Heart right ventricle (tissue), 16 donors: ENCODE measurements around the gene ALOX5. TPM values are rescaled to one million over a fixed set of nuclear protein-coding genes. Genes with fewer than 3 reads are reported as not detected.

Experiments
- ATAC-seq, 8 donors: fragments of 200-7000 bp; cut with Tn5 transposase; one replicate each; pipeline ENCODE4 v1.9.1; 2020; ENCODE audit warnings: mild to moderate bottlenecking in 8 of 8, moderate library complexity in 8 of 8, moderate number of reproducible peaks in 1 of 8
- DNase-seq, 2 donors: peaks; one replicate each; pipeline ENCODE4 v3.0.0-alpha.2; 2020
- H3K27ac ChIP-seq, 10 donors: fragments of 200-600 bp; sonication (generic) in 2 of 10; one replicate each; pipeline versions ENCODE4 v1.5.0 to v1.8.0; 2020 to 2022; ENCODE audit warnings: mild to moderate bottlenecking in 3 of 10
- H3K27me3 ChIP-seq, 7 donors: fragments of 200-600 bp; one replicate each; pipeline ENCODE4 v1.8.0; 2021 to 2022; ENCODE audit warnings: mild to moderate bottlenecking in 2 of 7
- H3K36me3 ChIP-seq, 9 donors: fragments of 200-600 bp; sonication (generic) in 1 of 9; one replicate each; pipeline versions ENCODE4 v1.5.0 to v1.8.0; 2020 to 2022; ENCODE audit warnings: mild to moderate bottlenecking in 2 of 9
- H3K4me1 ChIP-seq, 9 donors: fragments of 200-600 bp; sonication (generic) in 1 of 9; one replicate each; pipeline versions ENCODE4 v1.5.0 to v1.8.0; 2020 to 2022; ENCODE audit warnings: mild to moderate bottlenecking in 4 of 9
- H3K4me3 ChIP-seq, 10 donors: fragments of 200-600 bp; sonication (generic) in 2 of 10; one replicate each; pipeline versions ENCODE4 v1.5.0 to v1.8.0; 2020 to 2022; ENCODE audit warnings: mild to moderate bottlenecking in 7 of 10, moderate library complexity in 2 of 10
- H3K9me3 ChIP-seq, 11 donors: fragments of 200-600 bp in 10 of 11; sonication (generic) in 2 of 11; one replicate each; pipeline versions ENCODE4 v1.5.0 to v1.8.0; 2013 to 2022; ENCODE audit warnings: mild to moderate bottlenecking in 2 of 11, control low read depth in 1 of 11, moderate library complexity in 1 of 11
- WGBS, 2 donors: extraction: QIAGEN DNeasy Blood & Tissue Kit; methylation state at CpG; one replicate each; pipeline ENCODE4 v1.1.7; 2013; ENCODE audit warnings: inconsistent platforms in 1 of 2; 5-methylcytosine and 5-hydroxymethylcytosine counted together
- intact Hi-C, 10 donors: fragments of 100-400 bp; cut with DNase I; formaldehyde crosslinking; loops; one replicate each; pipeline versions ENCODE4 v1.11.1 to v1.14.2; 2022
- polyA plus RNA-seq, 2 donors: library from polyadenylated mRNA; stranded (reverse); fragments of 200-250 nt; gene quantifications; one replicate each; pipeline ENCODE4 v1.2.3, GENCODE V29; 2013
- total RNA-seq, 10 donors: library from RNA; stranded (reverse); fragmentation: NEBNext Ultra II Directional in 3 of 10; extraction: Animal tissue kit (Norgen Biotek cat#: 25700) in 3 of 10; gene quantifications; one replicate each; pipeline versions ENCODE4 v1.2.1 to v1.2.4, GENCODE V29; 2021 to 2023
- TF ChIP-seq, protein P1 (sequence below), 9 donors: fragments of 200-600 bp; sonication (generic) in 2 of 9; IDR thresholded peaks; one replicate each; pipeline versions ENCODE4 v1.5.0 to v1.8.0; 2021 to 2022; ENCODE audit warnings: antibody characterized with exemption in 9 of 9, mild to moderate bottlenecking in 5 of 9, moderate library complexity in 1 of 9
- donor health status: Arrhythmogenic right ventricular cardiomyopathy.
- donor health status: ischemic (EF 13 %, LVEDD 7.1; RV severe dilation, severe dysfunction).
- donor health status: healthy with polysubstance abuse.
- donor health status: DM: no; HTN: yes; CAD: no.
- donor health status: DM: no; HTN: no; CAD: no.
- donor health status: ischemic (EF 25% LVEDD 6.9; RV normal size, moderate dysfunction).
- donor health status: ischemic (EF 25% LVEDD 5.7; RV mildly dilated, moderate dysfunction).
- donor health status: healthy.
- donor health status: DM: yes; HTN: yes; CAD: no.
- donor health status: Ischemic cardiomyopathy.
- donor health status: ischemic (EF 35%, LVEDD 5.7; RV mildly dilated, moderate dysfunction).
- donor health status: nonischemic (EF 11% LVEDD 7.7; RV severe dilation, severe dysfunction).
- donor health status: DM: yes; HTN: yes; CAD: no.
- donor health status: PGD.
- donor health status: ischemic (EF 29% LVEDD 5.4; RV normal size, mild dysfunction).
- donor health status: nonischemic (EF 23%, LVEDD 6.1; RV moderate dilation, normal function).

The ALOX5 gene
- total and polyA plus RNA-seq, 12 donors: 1.8 to 21.8 (median 4.4) TPM

- H3K4me3 ChIP-seq: peak overlapping the region; percentile 14 to 71 (median 52)
- peaks cover 0 to 40% (median 19%) of the 10 kb centered on the region in 9 donors for H3K4me1 ChIP-seq
- TF ChIP-seq, protein P1, sequence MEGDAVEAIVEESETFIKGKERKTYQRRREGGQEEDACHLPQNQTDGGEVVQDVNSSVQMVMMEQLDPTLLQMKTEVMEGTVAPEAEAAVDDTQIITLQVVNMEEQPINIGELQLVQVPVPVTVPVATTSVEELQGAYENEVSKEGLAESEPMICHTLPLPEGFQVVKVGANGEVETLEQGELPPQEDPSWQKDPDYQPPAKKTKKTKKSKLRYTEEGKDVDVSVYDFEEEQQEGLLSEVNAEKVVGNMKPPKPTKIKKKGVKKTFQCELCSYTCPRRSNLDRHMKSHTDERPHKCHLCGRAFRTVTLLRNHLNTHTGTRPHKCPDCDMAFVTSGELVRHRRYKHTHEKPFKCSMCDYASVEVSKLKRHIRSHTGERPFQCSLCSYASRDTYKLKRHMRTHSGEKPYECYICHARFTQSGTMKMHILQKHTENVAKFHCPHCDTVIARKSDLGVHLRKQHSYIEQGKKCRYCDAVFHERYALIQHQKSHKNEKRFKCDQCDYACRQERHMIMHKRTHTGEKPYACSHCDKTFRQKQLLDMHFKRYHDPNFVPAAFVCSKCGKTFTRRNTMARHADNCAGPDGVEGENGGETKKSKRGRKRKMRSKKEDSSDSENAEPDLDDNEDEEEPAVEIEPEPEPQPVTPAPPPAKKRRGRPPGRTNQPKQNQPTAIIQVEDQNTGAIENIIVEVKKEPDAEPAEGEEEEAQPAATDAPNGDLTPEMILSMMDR (IDR thresholded peaks at IDR 0.05): no peak
- H3K27ac ChIP-seq: peak overlapping the region in 1 of 10 donors; percentile 93
- peak in 1 of 2 donors; percentile 27 for DNase-seq
- intact Hi-C loops: no loop called here
- no peaks in the 10 kb centered on the region for H3K36me3 ChIP-seq
- H3K9me3 ChIP-seq: no peaks in the 10 kb centered on the region
- WGBS, 2 donors: 1% methylated on average over 28 to 32 of the region's 32 CpGs
- H3K27me3 ChIP-seq: peaks cover 0 to 60% (median 49%) of the 10 kb centered on the region in 7 donors
- ATAC-seq: peak; percentile 14 to 71 (median 43)
These were observed 927 bp upstream of the ALOX5 start for GRCh38 chr10:45373003-45373575.

GRCh38 chr10:45374350-45375052 is 485 bp downstream of the ALOX5 start:
- Histone ChIP-seq H3K36me3 (no peaks in the 10 kb centered on the region), H3K9me3 (no peaks in the 10 kb centered on the region), H3K4me3 (peak overlapping the region; percentile 14 to 71 (median 52)), H3K4me1 (peaks cover 0 to 54% (median 19%) of the 10 kb centered on the region in 9 donors), H3K27ac (peak overlapping the region in 4 of 10 donors; percentile 19 to 93 (median 35)), H3K27me3 (peaks cover 0 to 74% (median 61%) of the 10 kb centered on the region in 7 donors)
- WGBS, 2 donors: 6 to 7% methylated on average over 47 to 51 of the region's 51 CpGs
- peak in 1 of 2 donors; percentile 18 for DNase-seq
- TF ChIP-seq, protein P1 (IDR thresholded peaks at IDR 0.05): peak in 1 of 9 donors; percentile 3
- ATAC-seq: peak in 3 of 8 donors; percentile 12 to 42 (median 29)
- intact Hi-C loops: no loop called here

DNA sequence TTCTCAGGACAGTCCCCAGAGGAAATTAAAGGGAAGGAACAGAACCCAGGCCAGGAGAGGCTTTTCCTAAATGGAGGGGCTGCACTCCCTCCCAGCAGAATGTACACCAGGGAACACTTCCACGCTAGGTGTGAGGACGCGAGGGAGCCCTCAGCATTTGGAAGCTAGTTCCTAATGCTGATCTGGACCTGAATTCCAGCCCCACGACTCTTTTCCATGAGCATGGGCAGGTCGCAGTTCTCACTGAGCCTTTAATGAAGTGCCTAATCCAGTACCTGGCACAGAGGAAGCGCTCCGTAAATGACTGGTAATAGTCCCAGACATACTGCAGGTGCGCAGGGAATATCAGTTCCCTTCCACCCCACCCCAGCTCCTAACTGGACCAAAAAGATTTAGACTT is 1.1 kb downstream of the ALOX5 start:
- peaks cover 0 to 76% (median 63%) of the 10 kb centered on the region in 7 donors for H3K27me3 ChIP-seq
- peak overlapping the region in 6 of 10 donors; percentile 49 to 71 (median 56) for H3K4me3 ChIP-seq

GRCh38 chr10:45375716-45376231 is 1.8 kb downstream of the ALOX5 start:
- peak overlapping the region in 2 of 10 donors; percentile 56 to 71 for H3K4me3 ChIP-seq
- TF ChIP-seq, protein P1 (IDR thresholded peaks at IDR 0.05): no peak
- H3K36me3 ChIP-seq: no peaks in the 10 kb centered on the region
- no peaks in the 10 kb centered on the region for H3K9me3 ChIP-seq
- DNase-seq (no peak), ATAC-seq (peak in 1 of 8 donors; percentile 31)
- intact Hi-C loops: no loop called here
- H3K27ac ChIP-seq: peak overlapping the region in 1 of 10 donors; percentile 93
- peaks cover 0 to 74% (median 63%) of the 10 kb centered on the region in 7 donors for H3K27me3 ChIP-seq
- peaks cover 0 to 65% (median 19%) of the 10 kb centered on the region in 9 donors for H3K4me1 ChIP-seq
- 80% methylated on average over 12 of the region's 12 CpGs for WGBS, 2 donors

More for the DNA sequence above, 1.1 kb downstream of the ALOX5 start:
- peaks cover 0 to 60% (median 19%) of the 10 kb centered on the region in 9 donors for H3K4me1 ChIP-seq
- intact Hi-C loops: no loop called here
- H3K36me3 ChIP-seq: no peaks in the 10 kb centered on the region
- TF ChIP-seq, protein P1 (IDR thresholded peaks at IDR 0.05): no peak
- DNase-seq: no peak
- no peak for ATAC-seq
- peak overlapping the region in 2 of 10 donors; percentile 38 to 93 for H3K27ac ChIP-seq
- H3K9me3 ChIP-seq: no peaks in the 10 kb centered on the region
- 75 to 91% methylated on average over 8 of the region's 8 CpGs for WGBS, 2 donors
